Neural crest cell (in vitro differentiated cells): ENCODE results near the gene CDH13. TPM values are rescaled to one million over a fixed set of nuclear protein-coding genes. Genes with fewer than 3 reads are reported as not detected.

Source experiments
- DNase-seq: peaks from one replicate; pipeline ENCODE4 v3.0.0; 2021; ENCODE audit warnings: low read depth, mixed read lengths, low spot score
- H3K27ac Mint-ChIP-seq: one replicate; pipeline ENCODE4 v1.8.0; 2021; ENCODE audit warnings: mild to moderate bottlenecking, mixed read lengths; ENCODE audit not compliant: unreplicated experiment
- H3K27me3 Mint-ChIP-seq: 2 replicates; pipeline ENCODE4 v1.8.0; 2021; ENCODE audit warnings: low read depth, mild to moderate bottlenecking, mixed read lengths
- H3K36me3 Mint-ChIP-seq: 2 replicates; pipeline ENCODE4 v1.8.0; 2021; ENCODE audit warnings: low read depth, mild to moderate bottlenecking, mixed read lengths
- H3K4me1 Mint-ChIP-seq: 2 replicates; pipeline ENCODE4 v1.8.0; 2021; ENCODE audit warnings: mixed read lengths
- H3K4me3 Mint-ChIP-seq: one replicate; pipeline ENCODE4 v1.8.0; 2021; ENCODE audit warnings: mild to moderate bottlenecking, mixed read lengths
- H3K9me3 Mint-ChIP-seq: 2 replicates; pipeline ENCODE4 v1.8.0; 2021; ENCODE audit warnings: mixed read lengths
- total RNA-seq: library from RNA; stranded (reverse); gene quantifications from 2 replicates; pipeline ENCODE4 v1.2.1, GENCODE V29; 2021
- TF ChIP-seq, protein P1 (sequence below): fragments of 200-600 bp; sonication (generic); conservative IDR thresholded peaks from 2 replicates; pipeline ENCODE4 v1.5.0; 2021; ENCODE audit warnings: antibody characterized with exemption, mild to moderate bottlenecking

CDH13 gene
- total RNA-seq, 1 donor from 2014 or later: 1.1 TPM

DNA sequence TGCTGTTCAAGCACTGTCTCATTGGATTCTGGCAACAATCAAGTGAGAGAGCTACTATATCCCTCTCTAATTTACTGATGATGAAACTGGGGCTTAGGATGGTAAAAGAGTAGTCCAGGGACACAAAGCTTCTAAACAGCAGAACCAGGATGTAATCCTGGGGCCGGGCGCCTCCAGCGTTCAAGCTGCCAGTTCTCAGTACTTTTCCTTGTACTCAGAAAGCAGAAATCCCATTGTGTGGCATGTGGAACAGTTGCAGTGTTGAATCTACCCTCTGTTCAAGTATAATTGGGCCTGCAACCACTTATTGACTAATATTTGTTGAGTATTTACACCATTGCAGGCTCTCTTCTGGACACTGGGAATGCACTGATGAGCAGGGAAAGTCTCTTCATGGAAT, 14.5 kb upstream of the CDH13 start:
- Mint-ChIP-seq H3K4me1 (no peaks in the 10 kb centered on the region), H3K27ac (no peak overlapping the region), H3K9me3 (no peaks in the 10 kb centered on the region), H3K4me3 (no peak overlapping the region), H3K27me3 (peaks cover 2% of the 10 kb centered on the region), H3K36me3 (no peaks in the 10 kb centered on the region)
- TF ChIP-seq, protein P1, sequence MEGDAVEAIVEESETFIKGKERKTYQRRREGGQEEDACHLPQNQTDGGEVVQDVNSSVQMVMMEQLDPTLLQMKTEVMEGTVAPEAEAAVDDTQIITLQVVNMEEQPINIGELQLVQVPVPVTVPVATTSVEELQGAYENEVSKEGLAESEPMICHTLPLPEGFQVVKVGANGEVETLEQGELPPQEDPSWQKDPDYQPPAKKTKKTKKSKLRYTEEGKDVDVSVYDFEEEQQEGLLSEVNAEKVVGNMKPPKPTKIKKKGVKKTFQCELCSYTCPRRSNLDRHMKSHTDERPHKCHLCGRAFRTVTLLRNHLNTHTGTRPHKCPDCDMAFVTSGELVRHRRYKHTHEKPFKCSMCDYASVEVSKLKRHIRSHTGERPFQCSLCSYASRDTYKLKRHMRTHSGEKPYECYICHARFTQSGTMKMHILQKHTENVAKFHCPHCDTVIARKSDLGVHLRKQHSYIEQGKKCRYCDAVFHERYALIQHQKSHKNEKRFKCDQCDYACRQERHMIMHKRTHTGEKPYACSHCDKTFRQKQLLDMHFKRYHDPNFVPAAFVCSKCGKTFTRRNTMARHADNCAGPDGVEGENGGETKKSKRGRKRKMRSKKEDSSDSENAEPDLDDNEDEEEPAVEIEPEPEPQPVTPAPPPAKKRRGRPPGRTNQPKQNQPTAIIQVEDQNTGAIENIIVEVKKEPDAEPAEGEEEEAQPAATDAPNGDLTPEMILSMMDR: no peak
- no peak for DNase-seq

GRCh38 chr16:82616356-82616755, 10.4 kb upstream of the CDH13 start:
- Mint-ChIP-seq H3K27me3 (peaks cover 6% of the 10 kb centered on the region), H3K4me3 (no peak overlapping the region), H3K36me3 (no peaks in the 10 kb centered on the region), H3K27ac (no peak overlapping the region), H3K9me3 (no peaks in the 10 kb centered on the region), H3K4me1 (no peaks in the 10 kb centered on the region)
- TF ChIP-seq, protein P1: no peak
- no peak for DNase-seq

DNA sequence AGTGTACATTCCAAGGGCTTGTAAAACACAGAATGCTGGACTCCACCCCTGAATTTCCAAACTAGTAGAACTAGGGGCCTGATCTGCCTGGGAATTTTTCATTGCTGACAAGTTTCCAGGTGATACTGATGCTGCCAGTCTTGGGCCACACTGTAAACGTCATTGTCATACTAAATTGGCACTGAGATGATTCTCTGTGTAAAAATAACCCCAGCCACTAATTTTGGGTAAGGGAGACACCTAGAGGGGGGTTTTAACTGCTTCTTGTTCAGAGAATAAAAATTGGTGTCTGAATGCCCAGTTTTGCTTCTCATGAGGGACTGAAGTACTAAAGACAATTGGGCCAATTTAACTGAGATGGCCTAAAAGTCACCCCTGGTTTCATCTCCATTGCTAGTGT, 5.0 kb upstream of the CDH13 start:
- Mint-ChIP-seq H3K36me3 (no peaks in the 10 kb centered on the region), H3K27me3 (peaks cover 47% of the 10 kb centered on the region), H3K27ac (no peak overlapping the region), H3K4me1 (peaks cover 7% of the 10 kb centered on the region), H3K4me3 (no peak overlapping the region), H3K9me3 (no peaks in the 10 kb centered on the region)
- DNase-seq: no peak
- TF ChIP-seq, protein P1: no peak

GRCh38 chr16:82623241-82623640, 3.5 kb upstream of the CDH13 start:
- TF ChIP-seq, protein P1: no peak
- Mint-ChIP-seq H3K9me3 (no peaks in the 10 kb centered on the region), H3K27me3 (peaks cover 59% of the 10 kb centered on the region), H3K4me3 (no peak overlapping the region), H3K27ac (no peak overlapping the region), H3K36me3 (no peaks in the 10 kb centered on the region), H3K4me1 (peaks cover 11% of the 10 kb centered on the region)
- DNase-seq: no peak

DNA sequence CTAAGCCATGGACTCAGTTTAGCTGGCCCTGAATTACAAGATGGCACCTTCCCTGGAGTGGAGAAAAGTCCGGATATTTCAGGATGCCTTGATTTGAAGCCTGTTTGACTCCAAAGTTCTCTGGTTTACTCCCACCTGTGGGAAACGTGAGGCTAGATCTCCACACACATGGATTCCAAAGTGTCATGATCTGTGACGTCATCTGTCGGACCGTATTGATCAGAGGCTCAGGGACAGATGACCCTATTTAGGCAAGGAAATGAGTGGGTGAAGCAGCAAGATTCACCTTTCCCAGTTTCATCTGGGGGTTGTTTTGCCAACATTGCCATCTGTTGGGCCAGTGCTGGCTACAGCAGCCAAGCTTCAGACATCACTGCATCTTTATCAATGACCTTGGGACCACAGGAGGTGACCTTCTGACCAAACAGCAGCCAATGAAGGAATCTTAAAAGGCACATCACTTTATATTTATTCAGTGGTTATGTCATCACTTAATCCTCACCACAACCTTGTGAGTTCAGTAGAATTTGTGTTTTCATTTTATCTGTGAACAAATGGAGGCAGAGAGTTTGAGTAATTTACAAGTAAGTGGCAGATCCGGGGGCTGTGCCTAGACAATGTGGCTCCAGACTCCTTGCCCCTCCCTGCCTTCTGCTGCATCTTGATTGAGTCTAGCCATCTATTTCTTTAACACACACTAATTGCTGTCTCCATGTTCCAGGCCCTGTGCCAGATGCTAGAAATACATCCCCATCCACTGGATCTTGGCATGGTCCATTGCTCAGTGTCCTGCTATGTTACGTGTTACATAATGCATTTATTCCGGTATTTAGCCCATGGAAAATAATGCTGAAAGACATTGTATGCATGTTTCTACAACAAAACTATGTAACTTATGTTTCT, 1.5 kb upstream of the CDH13 start:
- TF ChIP-seq, protein P1: no peak
- Mint-ChIP-seq H3K9me3 (no peaks in the 10 kb centered on the region), H3K36me3 (no peaks in the 10 kb centered on the region), H3K4me3 (no peak overlapping the region), H3K27me3 (peaks cover 76% of the 10 kb centered on the region), H3K4me1 (peaks cover 11% of the 10 kb centered on the region), H3K27ac (no peak overlapping the region)
- no peak for DNase-seq
